Upper lobe of right lung (tissue), 1 donor: ENCODE data around the gene DVL2. TPM values are rescaled to one million over a fixed set of nuclear protein-coding genes. Genes with fewer than 3 reads are reported as not detected.

Experiments used
- ATAC-seq: fragments of 200-7000 bp; cut with Tn5 transposase; one replicate; pipeline ENCODE4 v1.9.1; 2020; ENCODE audit warnings: mild to moderate bottlenecking, moderate library complexity
- DNase-seq: peaks from one replicate; pipeline ENCODE4 v3.0.0-alpha.2; 2020
- H3K27ac ChIP-seq: fragments of 200-600 bp; one replicate; pipeline ENCODE4 v1.8.0; 2022
- H3K27me3 ChIP-seq: fragments of 200-600 bp; one replicate; pipeline ENCODE4 v1.8.0; 2022; ENCODE audit warnings: mild to moderate bottlenecking
- H3K36me3 ChIP-seq: fragments of 200-600 bp; one replicate; pipeline ENCODE4 v1.8.0; 2022
- H3K4me1 ChIP-seq: fragments of 200-600 bp; one replicate; pipeline ENCODE4 v1.8.0; 2022
- H3K4me3 ChIP-seq: fragments of 200-600 bp; one replicate; pipeline ENCODE4 v1.8.0; 2022; ENCODE audit warnings: mild to moderate bottlenecking
- H3K9me3 ChIP-seq: fragments of 200-600 bp; one replicate; pipeline ENCODE4 v1.8.0; 2022
- intact Hi-C: fragments of 100-400 bp; cut with DNase I; formaldehyde crosslinking; loops from one replicate; pipeline ENCODE4 v1.11.0; 2022
- total RNA-seq: library from RNA; stranded (reverse); fragmentation: NEBNext Ultra II Directional; extraction: Animal tissue kit (Norgen Biotek cat#: 25700); gene quantifications from one replicate; pipeline ENCODE4 v1.2.1, GENCODE V29; 2021
- TF ChIP-seq, protein P1 (sequence below): fragments of 200-600 bp; IDR thresholded peaks from one replicate; pipeline ENCODE4 v1.8.0; 2022; ENCODE audit warnings: antibody characterized with exemption
- donor health status: DM: no; HTN: yes; CAD: no; lungs with severe emphysema.

DVL2 gene
- total RNA-seq, 1 donor from 2014 or later: 41.0 TPM

DNA sequence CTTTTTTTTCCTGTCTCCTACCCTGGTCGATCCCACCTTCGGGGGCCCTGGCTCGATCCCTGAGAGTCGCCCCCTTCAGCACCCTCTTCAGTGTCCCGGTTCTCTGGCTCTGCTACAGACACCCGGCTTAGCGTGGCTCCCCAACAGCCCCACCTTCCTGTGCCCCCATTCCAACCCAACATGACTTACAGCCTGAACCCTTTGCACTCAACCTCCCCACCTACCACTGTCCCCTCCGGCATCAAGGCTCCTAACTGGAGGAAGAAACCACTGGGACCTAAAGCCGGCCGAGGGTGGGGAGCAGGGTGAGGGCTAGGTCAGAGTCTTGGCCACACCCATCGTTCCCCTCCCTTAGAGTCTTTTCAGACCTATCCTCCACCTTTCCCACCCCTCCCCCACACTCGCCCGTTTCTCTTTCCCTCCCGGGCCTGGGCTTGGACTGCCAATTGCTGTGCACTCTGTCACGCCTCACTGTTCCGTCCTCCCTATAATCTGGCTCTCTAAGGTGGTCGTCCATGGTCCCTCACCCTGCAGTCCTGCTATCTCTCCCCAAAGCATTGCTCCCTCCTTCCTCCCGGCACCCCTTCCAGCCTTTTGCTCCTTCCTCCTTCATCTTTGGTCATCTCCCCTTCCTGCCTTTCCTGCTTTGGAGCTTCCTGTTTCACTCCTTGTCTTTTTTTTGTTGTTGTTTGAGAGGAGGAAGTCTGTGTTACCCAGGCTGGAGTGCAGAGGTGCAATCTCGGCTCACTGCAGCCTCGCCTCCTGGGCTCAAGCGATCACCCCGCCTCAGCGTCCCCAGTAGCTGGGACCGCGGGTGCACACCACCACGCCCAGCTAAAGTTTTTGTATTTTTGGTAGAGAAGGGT lies 28.9 kb upstream of the DVL2 start:
- DNase-seq: peak; percentile 88
- H3K4me3 ChIP-seq: peak overlapping the region; percentile 68
- no peaks in the 10 kb centered on the region for H3K9me3 ChIP-seq
- TF ChIP-seq, protein P1, sequence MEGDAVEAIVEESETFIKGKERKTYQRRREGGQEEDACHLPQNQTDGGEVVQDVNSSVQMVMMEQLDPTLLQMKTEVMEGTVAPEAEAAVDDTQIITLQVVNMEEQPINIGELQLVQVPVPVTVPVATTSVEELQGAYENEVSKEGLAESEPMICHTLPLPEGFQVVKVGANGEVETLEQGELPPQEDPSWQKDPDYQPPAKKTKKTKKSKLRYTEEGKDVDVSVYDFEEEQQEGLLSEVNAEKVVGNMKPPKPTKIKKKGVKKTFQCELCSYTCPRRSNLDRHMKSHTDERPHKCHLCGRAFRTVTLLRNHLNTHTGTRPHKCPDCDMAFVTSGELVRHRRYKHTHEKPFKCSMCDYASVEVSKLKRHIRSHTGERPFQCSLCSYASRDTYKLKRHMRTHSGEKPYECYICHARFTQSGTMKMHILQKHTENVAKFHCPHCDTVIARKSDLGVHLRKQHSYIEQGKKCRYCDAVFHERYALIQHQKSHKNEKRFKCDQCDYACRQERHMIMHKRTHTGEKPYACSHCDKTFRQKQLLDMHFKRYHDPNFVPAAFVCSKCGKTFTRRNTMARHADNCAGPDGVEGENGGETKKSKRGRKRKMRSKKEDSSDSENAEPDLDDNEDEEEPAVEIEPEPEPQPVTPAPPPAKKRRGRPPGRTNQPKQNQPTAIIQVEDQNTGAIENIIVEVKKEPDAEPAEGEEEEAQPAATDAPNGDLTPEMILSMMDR: no peak
- peak; percentile 48 for ATAC-seq
- intact Hi-C loops: no loop called here
- peaks cover 9% of the 10 kb centered on the region for H3K36me3 ChIP-seq
- H3K27ac ChIP-seq: peak overlapping the region; percentile 91
- H3K27me3 ChIP-seq: peaks cover 4% of the 10 kb centered on the region
- H3K4me1 ChIP-seq: peaks cover 25% of the 10 kb centered on the region

DNA sequence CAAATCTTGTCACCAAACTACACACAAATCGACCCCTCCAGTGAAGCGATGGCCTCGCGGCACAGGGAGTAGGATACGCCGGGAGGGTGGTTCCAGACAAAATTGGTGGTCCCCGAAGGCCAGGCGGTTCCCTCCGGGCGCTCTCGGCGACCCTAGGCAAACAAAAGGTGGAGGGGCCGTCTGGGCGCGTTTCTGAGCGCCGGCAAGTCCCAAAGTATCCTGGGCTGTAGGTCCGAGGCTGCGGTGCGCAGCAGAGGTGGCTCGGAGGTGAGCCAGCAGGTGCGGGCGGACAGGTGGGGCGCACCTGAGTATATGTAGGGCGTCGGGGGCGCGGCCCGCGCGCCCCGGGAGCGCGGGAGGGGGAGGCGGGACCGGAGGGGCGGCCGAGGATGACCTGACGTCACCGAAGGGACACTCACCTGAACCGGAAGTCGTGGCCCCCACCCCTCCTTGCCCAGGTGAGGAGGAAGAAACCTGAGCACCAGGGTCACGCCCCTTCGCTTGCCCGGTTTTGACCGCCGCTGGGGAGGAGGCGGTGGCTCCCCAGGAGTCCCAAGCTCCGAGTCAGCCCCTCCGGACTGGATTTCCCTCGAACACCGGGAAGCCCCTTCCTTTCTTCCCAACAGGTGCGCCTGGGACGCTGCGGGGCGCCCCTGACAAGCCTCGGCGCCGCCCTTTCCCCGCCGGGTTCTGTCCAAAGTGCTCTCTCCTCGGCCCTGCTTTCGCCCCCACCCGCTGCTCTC lies 28.0 kb upstream of the DVL2 start, which contains the start of gene CLDN7:
Gene CLDN7 (minus strand): TSS at position 287 of the 743 bp plus-strand sequence. CDS start 435 bp downstream, outside the sequence.
- DNase-seq (peak; percentile 95), ATAC-seq (peak; percentile 80)
- Histone ChIP-seq H3K9me3 (no peaks in the 10 kb centered on the region), H3K27ac (peak within 1 kb of the TSS; percentile 91), H3K4me1 (peaks cover 25% of the 10 kb centered on the region), H3K4me3 (peak within 1 kb of the TSS; percentile 68), H3K27me3 (peaks cover 4% of the 10 kb centered on the region), H3K36me3 (peaks cover 17% of the 10 kb centered on the region)
- TF ChIP-seq, protein P1: no peak
- intact Hi-C loops: no loop called here

DNA sequence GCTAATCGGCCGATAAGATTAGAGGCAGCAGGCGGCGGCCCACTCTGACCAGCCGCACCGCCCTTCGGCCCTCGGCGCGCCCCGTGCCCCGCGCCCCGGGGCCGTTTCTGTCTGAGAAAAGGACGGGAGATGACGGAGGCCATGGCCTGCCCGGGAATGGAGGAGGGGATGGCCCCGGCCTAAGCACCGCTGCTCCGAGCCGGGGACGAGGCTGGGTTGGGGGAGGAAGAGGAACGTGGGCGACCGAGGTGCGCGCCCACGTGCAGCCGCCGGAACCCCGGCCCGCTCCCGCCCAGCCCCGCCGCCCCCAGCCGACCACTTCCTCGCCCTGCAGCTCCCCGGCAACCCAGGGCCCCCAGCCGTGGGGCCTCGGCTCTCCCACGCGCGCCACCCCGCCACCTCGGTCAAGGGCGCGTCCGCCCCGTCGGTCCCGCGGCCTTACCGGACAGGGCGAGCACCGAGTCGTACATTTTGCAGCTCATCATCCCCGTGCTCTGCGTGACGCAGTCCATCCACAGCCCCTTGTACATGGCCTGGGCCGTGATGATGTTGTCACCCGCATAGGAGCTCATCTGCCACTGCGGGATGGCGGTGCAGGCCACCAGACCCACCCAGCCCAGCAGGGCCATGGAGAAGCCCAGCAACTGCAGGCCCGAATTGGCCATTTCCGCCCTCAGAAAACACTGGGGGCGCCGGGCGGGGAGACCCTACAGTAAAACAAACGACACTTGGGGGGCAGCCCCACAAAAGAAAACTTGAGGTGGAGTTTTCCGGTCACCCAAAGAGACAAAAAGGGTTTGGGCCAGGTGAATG lies 27.3 kb upstream of the DVL2 start:
- intact Hi-C loops: no loop called here
- TF ChIP-seq, protein P1: no peak
- ATAC-seq (peak; percentile 21), DNase-seq (peak; percentile 79)
- H3K9me3 ChIP-seq: no peaks in the 10 kb centered on the region
- H3K27ac ChIP-seq: peak overlapping the region; percentile 91
- H3K27me3 ChIP-seq: peaks cover 4% of the 10 kb centered on the region
- H3K4me1 ChIP-seq: peaks cover 25% of the 10 kb centered on the region
- H3K4me3 ChIP-seq: peak overlapping the region; percentile 68
- H3K36me3 ChIP-seq: peaks cover 23% of the 10 kb centered on the region

DNA sequence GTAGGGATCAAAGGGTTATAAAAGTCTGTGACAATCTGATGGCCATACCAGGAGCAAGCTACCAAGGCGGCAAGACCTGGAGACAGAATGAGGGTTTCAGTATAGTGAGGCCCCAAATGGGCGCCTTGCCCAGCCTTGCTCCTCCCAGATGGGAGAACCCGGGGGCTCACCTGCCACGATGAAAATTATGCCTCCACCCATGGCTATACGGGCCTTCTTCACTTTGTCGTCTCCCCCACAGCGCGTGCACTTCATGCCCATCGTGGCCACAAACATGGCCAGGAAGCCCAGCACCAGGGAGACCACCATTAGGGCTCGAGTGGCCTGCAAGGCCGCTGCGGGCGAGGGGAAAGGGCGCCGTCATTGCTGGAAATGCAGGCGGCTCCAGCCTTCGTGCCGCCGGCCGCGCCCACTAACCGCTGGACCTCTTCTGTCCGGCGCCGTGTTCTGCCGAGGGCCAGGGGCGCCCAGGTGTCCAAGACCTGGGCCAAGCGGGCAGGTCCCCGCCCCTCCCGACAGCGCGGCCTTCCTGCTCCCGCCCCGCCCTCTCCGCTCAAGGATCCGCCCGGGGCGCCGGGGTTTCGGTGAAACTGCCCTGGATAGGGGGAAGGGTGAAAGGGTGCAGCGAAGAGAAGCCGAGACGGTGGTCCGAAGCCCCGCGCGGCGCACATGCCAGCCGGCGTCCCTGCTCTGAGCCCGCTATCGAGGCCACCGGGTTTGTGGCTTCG lies 26.5 kb upstream of the DVL2 start:
- H3K4me3 ChIP-seq: peak overlapping the region; percentile 68
- TF ChIP-seq, protein P1: no peak
- H3K27me3 ChIP-seq: peaks cover 4% of the 10 kb centered on the region
- peaks cover 31% of the 10 kb centered on the region for H3K36me3 ChIP-seq
- peak; percentile 74 for ATAC-seq
- DNase-seq: peak; percentile 93
- H3K9me3 ChIP-seq: no peaks in the 10 kb centered on the region
- peaks cover 25% of the 10 kb centered on the region for H3K4me1 ChIP-seq
- intact Hi-C loops: no loop called here
- peak overlapping the region; percentile 91 for H3K27ac ChIP-seq

DNA sequence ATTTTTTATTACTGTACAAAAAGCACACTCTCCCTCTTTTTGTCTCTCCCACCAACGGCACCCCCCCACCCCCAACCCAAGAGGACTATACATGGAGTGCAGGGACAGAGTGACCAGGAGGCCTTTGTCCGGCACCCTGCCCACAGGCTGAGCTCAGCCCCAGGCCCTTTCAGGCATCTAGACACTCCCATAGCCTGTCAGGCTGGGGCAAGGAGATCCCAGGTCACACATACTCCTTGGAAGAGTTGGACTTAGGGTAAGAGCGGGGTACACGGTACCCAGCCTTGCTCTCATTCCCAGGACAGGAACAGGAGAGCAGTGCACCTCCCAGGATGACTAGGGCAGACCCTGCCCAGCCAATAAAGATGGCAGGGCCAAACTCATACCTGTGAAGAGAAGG lies 25.8 kb upstream of the DVL2 start:
- TF ChIP-seq, protein P1: no peak
- no peak for ATAC-seq
- H3K9me3 ChIP-seq: no peaks in the 10 kb centered on the region
- intact Hi-C loops: no loop called here
- H3K27ac ChIP-seq: peak overlapping the region; percentile 91
- DNase-seq: no peak
- peaks cover 38% of the 10 kb centered on the region for H3K36me3 ChIP-seq
- peaks cover 25% of the 10 kb centered on the region for H3K4me1 ChIP-seq
- H3K4me3 ChIP-seq: peak overlapping the region; percentile 68
- peaks cover 4% of the 10 kb centered on the region for H3K27me3 ChIP-seq
